Inflammatory macrophage (primary cell): ENCODE measurements around the gene SOCS3.
"Not testable (repeated sequence)": the region's sequence is repeated elsewhere in the genome, so short reads cannot be mapped to it uniquely, and the experiment has no call there.

Experiments used
- DNase-seq, 2 donors: peaks; one replicate each; pipeline ENCODE4 v3.0.0-alpha.2; 2020 to 2022

SOCS3 gene

GRCh38 chr17:78348055-78348770 lies 11.7 kb downstream of the SOCS3 start:
- no peak for DNase-seq

DNA sequence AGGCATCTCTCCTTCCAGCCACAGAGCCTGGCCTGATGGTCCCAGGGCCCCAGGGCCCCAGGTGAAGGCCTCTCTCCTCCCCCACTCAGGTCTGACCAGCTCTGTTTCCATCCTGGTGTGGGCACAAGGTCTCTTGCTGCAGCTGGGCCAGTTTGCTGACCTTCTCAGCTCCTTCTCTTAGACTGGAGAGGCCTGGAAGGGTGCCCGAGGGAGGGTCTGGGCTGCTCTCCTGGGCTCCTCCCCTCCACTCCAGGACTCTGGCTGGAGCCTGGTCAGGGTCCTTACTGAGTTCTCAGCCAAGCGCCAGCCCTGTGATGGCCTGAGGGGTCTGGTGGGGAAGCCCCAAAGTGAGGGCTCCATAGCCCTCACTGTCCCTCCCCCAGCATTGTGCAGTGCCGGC lies 12.4 kb downstream of the SOCS3 start:
- DNase-seq, result no peak

GRCh38 chr17:78346605-78347250 lies 13.1 kb downstream of the SOCS3 start:
- no peak for DNase-seq

GRCh38 chr17:78345791-78346494 lies 13.9 kb downstream of the SOCS3 start:
- DNase-seq, result no peak

- DNase-seq, result no peak
Observed at GRCh38 chr17:78345172-78345571, 14.7 kb downstream of the SOCS3 start.

DNA sequence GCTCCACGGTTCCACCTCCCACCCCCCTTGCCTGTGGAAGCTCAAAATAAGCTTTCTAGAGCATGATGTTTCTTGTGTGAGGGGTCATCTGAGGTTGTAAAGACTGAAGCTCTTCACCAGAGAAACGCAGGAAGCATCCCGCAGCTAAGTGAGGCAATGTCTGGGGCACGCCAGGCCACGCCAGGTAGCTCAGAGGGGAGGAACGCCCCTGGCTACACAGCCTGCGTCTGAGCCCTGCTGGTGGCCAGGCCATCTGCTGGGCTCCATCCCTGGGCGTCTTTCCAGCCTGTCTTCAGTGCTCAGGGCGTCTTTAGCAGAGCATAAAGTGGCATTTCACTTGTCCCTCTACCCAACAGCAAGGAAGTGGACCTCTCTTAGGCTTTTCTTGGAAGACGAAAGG lies 15.2 kb downstream of the SOCS3 start:
- no peak for DNase-seq

- DNase-seq, result peak; percentile 46 to 49
Observed at GRCh38 chr17:78343543-78344201, 16.2 kb downstream of the SOCS3 start.

- DNase-seq, result peak; percentile 47 to 56
Observed at GRCh38 chr17:78343187-78343542, 16.7 kb downstream of the SOCS3 start.

DNA sequence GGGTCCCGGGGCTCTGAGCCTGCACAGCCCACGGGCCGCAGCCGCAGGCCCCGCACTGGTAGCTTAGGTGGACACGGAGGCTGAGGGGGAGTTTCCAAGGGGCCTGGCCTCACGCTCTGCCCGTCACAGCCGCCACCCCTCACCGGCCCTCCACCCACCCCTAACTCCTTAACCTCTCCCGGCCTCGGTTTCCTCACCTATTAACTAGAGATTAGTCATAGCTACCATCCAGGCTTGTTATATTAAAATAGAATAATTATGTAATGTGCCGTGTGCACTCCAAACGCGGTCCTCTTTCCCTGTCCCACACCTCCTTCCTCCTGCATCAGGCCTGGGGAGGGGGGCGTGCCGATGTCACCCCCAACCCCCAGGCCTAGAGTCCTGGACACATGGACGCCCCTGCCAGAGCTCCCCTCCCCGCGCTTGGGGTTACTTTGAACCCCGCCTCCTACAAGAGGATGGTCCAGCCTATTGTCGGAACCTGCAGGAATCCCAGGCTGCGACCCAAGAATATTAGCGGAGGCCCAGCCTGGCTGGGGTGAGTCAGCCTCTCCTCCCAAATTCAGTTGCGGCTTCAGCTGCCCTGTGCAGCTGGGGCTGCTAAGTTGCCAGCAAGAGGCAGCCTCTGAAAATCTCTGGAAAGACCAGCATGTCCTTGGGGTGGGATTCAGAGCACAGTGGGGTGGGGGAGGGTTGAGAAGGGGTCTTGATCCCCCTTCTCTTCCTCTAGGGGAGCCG lies 17.3 kb downstream of the SOCS3 start:
- peak in 1 of 2 donors; percentile 36 for DNase-seq

- peak in 1 of 2 donors; percentile 57 for DNase-seq
Observed at GRCh38 chr17:78341559-78342448, 18.1 kb downstream of the SOCS3 start.

GRCh38 chr17:78340183-78340955 lies 19.5 kb downstream of the SOCS3 start:
- DNase-seq, result no peak

- no peak for DNase-seq
Observed at GRCh38 chr17:78338486-78339259, 21.2 kb downstream of the SOCS3 start.

DNA sequence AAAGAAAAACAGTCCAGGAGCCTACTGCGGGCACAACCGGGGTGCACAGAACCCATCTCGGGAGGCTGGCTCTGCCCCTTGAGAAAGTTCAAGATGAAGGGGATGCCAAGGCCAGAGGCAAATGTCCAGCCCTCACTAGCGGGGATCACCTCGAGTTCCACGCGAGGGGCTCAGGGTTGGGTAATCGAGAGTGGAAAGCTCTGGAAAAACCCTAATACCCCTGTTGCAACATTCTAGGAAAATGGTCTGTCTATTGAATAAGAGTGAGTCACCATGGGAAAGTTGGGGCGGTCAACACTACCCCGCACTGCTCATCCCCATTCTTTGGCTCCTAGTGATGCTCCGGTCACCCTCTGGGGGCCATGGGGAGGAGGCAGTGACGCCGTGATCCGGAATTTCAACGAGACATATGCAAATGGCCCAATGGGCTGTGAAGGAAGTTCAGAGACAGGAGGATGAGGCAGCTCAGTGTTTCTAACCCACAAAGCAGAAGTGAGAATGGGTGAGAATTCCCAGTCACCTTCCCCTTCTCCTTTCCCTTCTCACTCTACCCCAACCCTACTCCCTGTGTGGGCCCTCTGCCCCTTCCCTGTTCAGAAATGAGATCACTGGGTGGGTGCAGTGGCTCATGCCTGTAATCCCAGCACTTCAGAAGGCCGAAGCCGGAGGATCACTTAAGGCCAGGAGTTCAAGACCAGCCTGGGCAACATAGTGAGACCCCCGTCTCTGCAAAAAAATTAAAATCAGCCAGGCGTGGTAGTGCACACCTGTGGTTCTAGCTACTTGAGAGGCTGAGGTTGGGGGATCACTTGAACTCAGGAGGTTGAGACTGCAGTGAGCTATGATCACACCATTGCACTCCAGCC lies 22.4 kb downstream of the SOCS3 start:
- peak; percentile 90 to 93 for DNase-seq

- no peak for DNase-seq
Observed at GRCh38 chr17:78335209-78335608, 24.7 kb downstream of the SOCS3 start.

DNA sequence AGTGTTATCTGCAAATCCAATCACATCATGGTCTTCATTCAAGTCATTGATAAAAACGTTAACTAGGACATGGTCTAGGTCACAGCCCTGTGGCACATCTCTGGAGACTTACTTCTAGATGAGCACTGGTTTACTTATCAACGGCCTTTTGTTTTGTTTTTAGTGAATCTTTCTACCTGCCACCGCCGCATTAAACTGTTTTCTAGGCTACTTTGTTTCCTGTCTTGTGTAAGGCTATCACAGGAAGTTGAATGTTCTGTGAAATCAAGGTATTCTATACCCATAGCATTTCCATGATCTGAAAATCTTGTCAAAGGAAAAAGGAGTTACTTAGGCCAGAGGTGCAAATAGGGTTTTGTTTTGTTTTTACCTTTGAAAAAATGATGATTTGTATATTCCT lies 26.9 kb downstream of the SOCS3 start:
- no peak for DNase-seq

DNA sequence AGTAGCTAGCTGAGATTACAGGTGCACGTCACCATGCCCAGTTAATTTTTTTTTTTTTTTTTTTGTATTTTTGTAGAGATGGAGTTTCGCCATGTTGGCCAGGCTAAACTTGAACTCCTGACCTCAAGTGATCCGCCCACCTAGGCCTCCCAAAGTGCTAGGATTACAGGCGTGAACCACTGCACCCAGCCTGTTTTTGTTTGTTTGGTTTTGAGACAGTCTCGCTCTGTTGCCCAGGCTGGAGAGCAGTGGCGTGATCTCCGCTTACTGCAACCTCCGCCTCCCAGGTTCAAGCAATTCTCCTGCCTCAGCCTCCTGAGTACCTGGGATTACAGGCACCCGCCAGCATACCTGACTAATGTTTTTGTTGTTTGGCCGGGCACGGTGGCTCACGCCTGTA lies 28.5 kb downstream of the SOCS3 start:
- not testable (repeated sequence) for DNase-seq

GRCh38 chr17:78330570-78331224 lies 29.2 kb downstream of the SOCS3 start:
- no peak for DNase-seq
